Measurements from ENCODE around the gene PLCH2. TPM values are rescaled to one million over a fixed set of nuclear protein-coding genes. Genes with fewer than 3 reads are reported as not detected.
A peak's percentile ranks its signal among the peaks of the same experiment; 100 is the strongest.

The PLCH2 gene
- total and polyA plus RNA-seq, 2 of the 13 experiments (the other 11 are each of a cell fraction or from before 2014, with no cell fraction given) = 0.15 to 0.67 TPM

DNA sequence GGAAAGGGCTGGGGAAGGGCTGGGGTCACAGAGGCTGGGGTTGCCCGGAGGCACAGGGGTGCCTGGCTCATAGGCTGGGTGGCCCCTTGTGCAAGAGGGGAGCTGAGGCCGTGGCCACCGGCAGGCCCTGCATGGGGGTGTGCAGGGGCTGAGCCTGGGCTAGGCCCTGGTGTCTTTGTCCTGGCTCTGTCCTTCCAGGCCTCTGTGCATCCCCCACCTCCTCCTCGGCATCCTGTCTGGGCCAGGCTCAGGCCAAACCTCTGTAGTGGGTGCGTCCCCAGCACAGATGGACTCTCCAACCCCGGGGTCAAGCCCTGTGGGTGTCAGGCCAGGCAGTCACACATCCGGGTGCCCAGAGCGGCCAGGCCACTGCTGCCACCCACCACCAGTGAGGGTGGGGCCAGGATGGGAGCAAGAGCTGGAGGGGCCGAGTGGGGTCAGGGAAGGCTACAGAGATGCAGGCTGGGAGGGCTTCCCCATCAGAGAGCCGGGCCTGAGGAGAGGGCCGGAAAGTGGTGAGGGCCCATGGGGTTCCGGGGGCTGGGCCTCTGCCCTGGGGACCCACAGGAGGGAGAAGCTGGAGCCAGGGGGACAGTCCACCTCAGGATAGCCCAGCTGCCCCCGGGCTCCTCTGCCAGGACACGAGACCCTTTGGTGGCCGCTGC, 30.9 kb downstream of the PLCH2 start:
- 71% methylated on average over 13 of the region's 15 CpGs for WGBS (ENCODE audit: low lambda C conversion rate)
- Histone ChIP-seq H3K9me3 (ENCODE audit: low read length) (no peaks in the 10 kb centered on the region), H3K4me1 (ENCODE audit: insufficient read depth, low read length) (peaks cover 1% of the 10 kb centered on the region; the same call in 1 of the 2 replicates), H3K4me2 (ENCODE audit: low read depth, low read length) (no peak overlapping the region), H3K4me3 (replicated peaks in 1 of 3; ENCODE audit: insufficient read depth in 1 of 3, low read depth in 2 of 3, low read length in 3 of 3) (no peak overlapping the region), H3K79me2 (ENCODE audit: insufficient read depth, low read length) (no peaks in the 10 kb centered on the region), H3K9ac (ENCODE audit: insufficient read depth, low read depth, low read length) (no peak overlapping the region), H4K20me1 (ENCODE audit: insufficient read depth, low read length) (no peaks in the 10 kb centered on the region), H3K36me3 (replicated peaks in 1 of 2; ENCODE audit: control insufficient read depth in 1 of 2, insufficient read depth in 2 of 2, low read length in 2 of 2) (peaks cover 10 to 27% of the 10 kb centered on the region in 2 experiments), H3K27ac (ENCODE audit: extremely low read length, insufficient read depth, low read length) (no peak overlapping the region), H2AFZ (ENCODE audit: low read length) (no peak overlapping the region), H3K27me3 (ENCODE audit: control insufficient read depth in 1 of 2, insufficient read depth in 2 of 2, low read length in 2 of 2) (peaks cover 12 to 32% of the 10 kb centered on the region in 2 experiments)
- intact Hi-C loops (cut with micrococcal nuclease; ENCODE audit: unreplicated experiment) (no loop called here), in situ Hi-C loops (cut with HindIII; ENCODE audit: extremely low pct_ligation_motif_present, low pct_unique_long_range_greater_than_20kb) (loop anchor here (25.0 kb wide), 1 partner anchor 320 kb away; the partner anchor contains the start of gene FAAP20)
- ChIA-PET CTCF (ENCODE audit: low intra/inter-chr PET ratio, low total read pairs) (no interaction called here), POLR2A (interaction anchor here (1.0 to 1.1 kb wide), 2 partner anchors 18 to 39 kb away, joined by 3 to 4 read pairs; no protein-coding TSS in a partner anchor)
- no peak for FAIRE-seq
- no peak for DNase-seq (ENCODE audit: low spot score)
- ATAC-seq = peak; percentile 9
- no TSS peak for BruUV-seq (replicated peaks)
- TF ChIP-seq RFXANK (CRISPR knock-in tag; IDR thresholded peaks at IDR 0.05) = no peak
- TF ChIP-seq MEIS2 (CRISPR knock-in tag; IDR thresholded peaks at IDR 0.05) = no peak
- TF ChIP-seq, protein P1, sequence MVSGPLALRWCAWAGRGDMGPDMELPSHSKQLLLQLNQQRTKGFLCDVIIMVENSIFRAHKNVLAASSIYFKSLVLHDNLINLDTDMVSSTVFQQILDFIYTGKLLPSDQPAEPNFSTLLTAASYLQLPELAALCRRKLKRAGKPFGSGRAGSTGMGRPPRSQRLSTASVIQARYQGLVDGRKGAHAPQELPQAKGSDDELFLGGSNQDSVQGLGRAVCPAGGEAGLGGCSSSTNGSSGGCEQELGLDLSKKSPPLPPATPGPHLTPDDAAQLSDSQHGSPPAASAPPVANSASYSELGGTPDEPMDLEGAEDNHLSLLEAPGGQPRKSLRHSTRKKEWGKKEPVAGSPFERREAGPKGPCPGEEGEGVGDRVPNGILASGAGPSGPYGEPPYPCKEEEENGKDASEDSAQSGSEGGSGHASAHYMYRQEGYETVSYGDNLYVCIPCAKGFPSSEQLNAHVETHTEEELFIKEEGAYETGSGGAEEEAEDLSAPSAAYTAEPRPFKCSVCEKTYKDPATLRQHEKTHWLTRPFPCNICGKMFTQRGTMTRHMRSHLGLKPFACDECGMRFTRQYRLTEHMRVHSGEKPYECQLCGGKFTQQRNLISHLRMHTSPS (CRISPR knock-in tag; IDR thresholded peaks at IDR 0.05; ENCODE audit: low read depth) = no peak
- no peak for TF ChIP-seq SNAI1 (CRISPR knock-in tag; IDR thresholded peaks at IDR 0.05; ENCODE audit: borderline replicate concordance)
- TF ChIP-seq, protein P2, sequence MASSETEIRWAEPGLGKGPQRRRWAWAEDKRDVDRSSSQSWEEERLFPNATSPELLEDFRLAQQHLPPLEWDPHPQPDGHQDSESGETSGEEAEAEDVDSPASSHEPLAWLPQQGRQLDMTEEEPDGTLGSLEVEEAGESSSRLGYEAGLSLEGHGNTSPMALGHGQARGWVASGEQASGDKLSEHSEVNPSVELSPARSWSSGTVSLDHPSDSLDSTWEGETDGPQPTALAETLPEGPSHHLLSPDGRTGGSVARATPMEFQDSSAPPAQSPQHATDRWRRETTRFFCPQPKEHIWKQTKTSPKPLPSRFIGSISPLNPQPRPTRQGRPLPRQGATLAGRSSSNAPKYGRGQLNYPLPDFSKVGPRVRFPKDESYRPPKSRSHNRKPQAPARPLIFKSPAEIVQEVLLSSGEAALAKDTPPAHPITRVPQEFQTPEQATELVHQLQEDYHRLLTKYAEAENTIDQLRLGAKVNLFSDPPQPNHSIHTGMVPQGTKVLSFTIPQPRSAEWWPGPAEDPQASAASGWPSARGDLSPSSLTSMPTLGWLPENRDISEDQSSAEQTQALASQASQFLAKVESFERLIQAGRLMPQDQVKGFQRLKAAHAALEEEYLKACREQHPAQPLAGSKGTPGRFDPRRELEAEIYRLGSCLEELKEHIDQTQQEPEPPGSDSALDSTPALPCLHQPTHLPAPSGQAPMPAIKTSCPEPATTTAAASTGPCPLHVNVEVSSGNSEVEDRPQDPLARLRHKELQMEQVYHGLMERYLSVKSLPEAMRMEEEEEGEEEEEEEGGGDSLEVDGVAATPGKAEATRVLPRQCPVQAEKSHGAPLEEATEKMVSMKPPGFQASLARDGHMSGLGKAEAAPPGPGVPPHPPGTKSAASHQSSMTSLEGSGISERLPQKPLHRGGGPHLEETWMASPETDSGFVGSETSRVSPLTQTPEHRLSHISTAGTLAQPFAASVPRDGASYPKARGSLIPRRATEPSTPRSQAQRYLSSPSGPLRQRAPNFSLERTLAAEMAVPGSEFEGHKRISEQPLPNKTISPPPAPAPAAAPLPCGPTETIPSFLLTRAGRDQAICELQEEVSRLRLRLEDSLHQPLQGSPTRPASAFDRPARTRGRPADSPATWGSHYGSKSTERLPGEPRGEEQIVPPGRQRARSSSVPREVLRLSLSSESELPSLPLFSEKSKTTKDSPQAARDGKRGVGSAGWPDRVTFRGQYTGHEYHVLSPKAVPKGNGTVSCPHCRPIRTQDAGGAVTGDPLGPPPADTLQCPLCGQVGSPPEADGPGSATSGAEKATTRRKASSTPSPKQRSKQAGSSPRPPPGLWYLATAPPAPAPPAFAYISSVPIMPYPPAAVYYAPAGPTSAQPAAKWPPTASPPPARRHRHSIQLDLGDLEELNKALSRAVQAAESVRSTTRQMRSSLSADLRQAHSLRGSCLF (CRISPR knock-in tag; IDR thresholded peaks at IDR 0.05; ENCODE audit: borderline replicate concordance) = no peak
- TF ChIP-seq, protein P3, sequence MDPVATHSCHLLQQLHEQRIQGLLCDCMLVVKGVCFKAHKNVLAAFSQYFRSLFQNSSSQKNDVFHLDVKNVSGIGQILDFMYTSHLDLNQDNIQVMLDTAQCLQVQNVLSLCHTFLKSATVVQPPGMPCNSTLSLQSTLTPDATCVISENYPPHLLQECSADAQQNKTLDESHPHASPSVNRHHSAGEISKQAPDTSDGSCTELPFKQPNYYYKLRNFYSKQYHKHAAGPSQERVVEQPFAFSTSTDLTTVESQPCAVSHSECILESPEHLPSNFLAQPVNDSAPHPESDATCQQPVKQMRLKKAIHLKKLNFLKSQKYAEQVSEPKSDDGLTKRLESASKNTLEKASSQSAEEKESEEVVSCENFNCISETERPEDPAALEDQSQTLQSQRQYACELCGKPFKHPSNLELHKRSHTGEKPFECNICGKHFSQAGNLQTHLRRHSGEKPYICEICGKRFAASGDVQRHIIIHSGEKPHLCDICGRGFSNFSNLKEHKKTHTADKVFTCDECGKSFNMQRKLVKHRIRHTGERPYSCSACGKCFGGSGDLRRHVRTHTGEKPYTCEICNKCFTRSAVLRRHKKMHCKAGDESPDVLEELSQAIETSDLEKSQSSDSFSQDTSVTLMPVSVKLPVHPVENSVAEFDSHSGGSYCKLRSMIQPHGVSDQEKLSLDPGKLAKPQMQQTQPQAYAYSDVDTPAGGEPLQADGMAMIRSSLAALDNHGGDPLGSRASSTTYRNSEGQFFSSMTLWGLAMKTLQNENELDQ (CRISPR knock-in tag; IDR thresholded peaks at IDR 0.05; ENCODE audit: borderline replicate concordance) = no peak
- TF ChIP-seq, protein P4, sequence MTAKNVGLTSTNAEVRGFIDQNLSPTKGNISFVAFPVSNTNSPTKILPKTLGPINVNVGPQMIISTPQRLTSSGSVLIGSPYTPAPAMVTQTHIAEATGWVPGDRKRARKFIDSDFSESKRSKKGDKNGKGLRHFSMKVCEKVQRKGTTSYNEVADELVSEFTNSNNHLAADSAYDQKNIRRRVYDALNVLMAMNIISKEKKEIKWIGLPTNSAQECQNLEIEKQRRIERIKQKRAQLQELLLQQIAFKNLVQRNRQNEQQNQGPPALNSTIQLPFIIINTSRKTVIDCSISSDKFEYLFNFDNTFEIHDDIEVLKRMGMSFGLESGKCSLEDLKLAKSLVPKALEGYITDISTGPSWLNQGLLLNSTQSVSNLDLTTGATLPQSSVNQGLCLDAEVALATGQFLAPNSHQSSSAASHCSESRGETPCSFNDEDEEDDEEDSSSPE (CRISPR knock-in tag; IDR thresholded peaks at IDR 0.05) = no peak
- TF ChIP-seq HNRNPK (IDR thresholded peaks at IDR 0.05; ENCODE audit: low read depth, low read length, poor library complexity, severe bottlenecking) = peak; percentile 20
- TF ChIP-seq AGO2 (optimal IDR thresholded peaks at IDR 0.05; ENCODE audit: low read depth, low read length) = peak; percentile 91
- TF ChIP-seq, protein P5, sequence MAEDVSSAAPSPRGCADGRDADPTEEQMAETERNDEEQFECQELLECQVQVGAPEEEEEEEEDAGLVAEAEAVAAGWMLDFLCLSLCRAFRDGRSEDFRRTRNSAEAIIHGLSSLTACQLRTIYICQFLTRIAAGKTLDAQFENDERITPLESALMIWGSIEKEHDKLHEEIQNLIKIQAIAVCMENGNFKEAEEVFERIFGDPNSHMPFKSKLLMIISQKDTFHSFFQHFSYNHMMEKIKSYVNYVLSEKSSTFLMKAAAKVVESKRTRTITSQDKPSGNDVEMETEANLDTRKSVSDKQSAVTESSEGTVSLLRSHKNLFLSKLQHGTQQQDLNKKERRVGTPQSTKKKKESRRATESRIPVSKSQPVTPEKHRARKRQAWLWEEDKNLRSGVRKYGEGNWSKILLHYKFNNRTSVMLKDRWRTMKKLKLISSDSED (CRISPR knock-in tag; IDR thresholded peaks at IDR 0.05) = 0 out of 2 replicates have a peak, but pooled peaks have one; percentile 22

Data from HepG2 (cell line).